ENCODE results near the gene RPTOR.
"Not testable (repeated sequence)": the region's sequence is repeated elsewhere in the genome, so short reads cannot be mapped to it uniquely, and the experiment has no call there.

- not testable (repeated sequence) for TF ChIP-seq CTCF (IDR thresholded peaks at IDR 0.05); POLR2AphosphoS5 (IDR thresholded peaks at IDR 0.05; ENCODE audit: low read depth, low read length); SIN3A (IDR thresholded peaks at IDR 0.05; ENCODE audit: borderline replicate concordance, insufficient read depth, low read depth, low read length); REST (IDR thresholded peaks at IDR 0.05; ENCODE audit: insufficient read depth in 1 of 2, low read depth in 2 of 2, low read length in 1 of 2)
These were observed 7.3 kb upstream of the RPTOR start for GRCh38 chr17:80537386-80537785.
